Measurements from ENCODE around the gene NPPC. TPM values are rescaled to one million over a fixed set of nuclear protein-coding genes. Genes with fewer than 3 reads are reported as not detected.

Gene NPPC
- total RNA-seq, result 5.7 TPM

- Histone ChIP-seq H3K4me3 (ENCODE audit: low read length in 3 of 3) (peak within 1 kb of the TSS; percentile 23 to 70 (median 62)), H3K9ac (ENCODE audit: low read depth in 1 of 3, low read length in 3 of 3) (peak within 1 kb of the TSS in 1 of 3 donors; percentile 16), H3K9me3 (ENCODE audit: control insufficient read depth in 3 of 3, low read length in 3 of 3) (no peaks in the 10 kb centered on the region), H3K36me3 (ENCODE audit: control insufficient read depth in 3 of 3, insufficient read depth in 3 of 3, low read length in 3 of 3) (no peaks in the 10 kb centered on the region), H3K4me1 (ENCODE audit: control insufficient read depth in 3 of 3, insufficient read depth in 3 of 3, low read length in 3 of 3) (peaks cover 27 to 32% (median 31%) of the 10 kb centered on the region in 3 donors), H3K27me3 (ENCODE audit: control insufficient read depth in 3 of 3, insufficient read depth in 3 of 3, low read length in 3 of 3) (peaks cover 64 to 88% (median 70%) of the 10 kb centered on the region in 3 donors), H3K27ac (ENCODE audit: low read depth, low read length) (no peak within 1 kb of the TSS)
Observed at GRCh38 chr2:231926180-231926741, at the start of gene NPPC. Gene NPPC (minus strand): TSS chr2:231926396. CDS start chr2:231926249, 147 bp downstream.

- no peaks in the 10 kb centered on the region for H3K27me3 ChIP-seq (ENCODE audit: control insufficient read depth in 3 of 3, insufficient read depth in 3 of 3, low read length in 3 of 3)
- H3K27ac ChIP-seq (ENCODE audit: low read depth, low read length), result no peak overlapping the region
- no peaks in the 10 kb centered on the region for H3K36me3 ChIP-seq (ENCODE audit: control insufficient read depth in 3 of 3, insufficient read depth in 3 of 3, low read length in 3 of 3)
- no peak overlapping the region for H3K9ac ChIP-seq (ENCODE audit: low read depth in 1 of 3, low read length in 3 of 3)
- H3K9me3 ChIP-seq (ENCODE audit: control insufficient read depth in 3 of 3, low read length in 3 of 3), result no peaks in the 10 kb centered on the region
- no peaks in the 10 kb centered on the region for H3K4me1 ChIP-seq (ENCODE audit: control insufficient read depth in 3 of 3, insufficient read depth in 3 of 3, low read length in 3 of 3)
- no peak overlapping the region for H3K4me3 ChIP-seq (ENCODE audit: low read length in 3 of 3)
Observed at GRCh38 chr2:231975001-231975400, 48.8 kb upstream of the NPPC start.

- Histone ChIP-seq H3K36me3 (ENCODE audit: control insufficient read depth in 3 of 3, insufficient read depth in 3 of 3, low read length in 3 of 3) (no peaks in the 10 kb centered on the region), H3K9me3 (ENCODE audit: control insufficient read depth in 3 of 3, low read length in 3 of 3) (no peaks in the 10 kb centered on the region), H3K4me3 (ENCODE audit: low read length in 3 of 3) (no peak overlapping the region), H3K9ac (ENCODE audit: low read depth in 1 of 3, low read length in 3 of 3) (no peak overlapping the region), H3K4me1 (ENCODE audit: control insufficient read depth in 3 of 3, insufficient read depth in 3 of 3, low read length in 3 of 3) (no peaks in the 10 kb centered on the region), H3K27ac (ENCODE audit: low read depth, low read length) (no peak overlapping the region), H3K27me3 (ENCODE audit: control insufficient read depth in 3 of 3, insufficient read depth in 3 of 3, low read length in 3 of 3) (no peaks in the 10 kb centered on the region)
Observed at GRCh38 chr2:231970461-231970860, 44.3 kb upstream of the NPPC start.

GRCh38 chr2:231968820-231969219 is 42.6 kb upstream of the NPPC start:
- peaks cover 0 to under 1% (median 0%) of the 10 kb centered on the region in 3 donors for H3K4me1 ChIP-seq (ENCODE audit: control insufficient read depth in 3 of 3, insufficient read depth in 3 of 3, low read length in 3 of 3)
- H3K9me3 ChIP-seq (ENCODE audit: control insufficient read depth in 3 of 3, low read length in 3 of 3), result no peaks in the 10 kb centered on the region
- H3K27ac ChIP-seq (ENCODE audit: low read depth, low read length), result no peak overlapping the region
- no peaks in the 10 kb centered on the region for H3K27me3 ChIP-seq (ENCODE audit: control insufficient read depth in 3 of 3, insufficient read depth in 3 of 3, low read length in 3 of 3)
- no peaks in the 10 kb centered on the region for H3K36me3 ChIP-seq (ENCODE audit: control insufficient read depth in 3 of 3, insufficient read depth in 3 of 3, low read length in 3 of 3)
- H3K4me3 ChIP-seq (ENCODE audit: low read length in 3 of 3), result no peak overlapping the region
- H3K9ac ChIP-seq (ENCODE audit: low read depth in 1 of 3, low read length in 3 of 3), result no peak overlapping the region

- H3K4me3 ChIP-seq (ENCODE audit: low read length in 3 of 3), result no peak overlapping the region
- no peaks in the 10 kb centered on the region for H3K27me3 ChIP-seq (ENCODE audit: control insufficient read depth in 3 of 3, insufficient read depth in 3 of 3, low read length in 3 of 3)
- no peak overlapping the region for H3K9ac ChIP-seq (ENCODE audit: low read depth in 1 of 3, low read length in 3 of 3)
- H3K4me1 ChIP-seq (ENCODE audit: control insufficient read depth in 3 of 3, insufficient read depth in 3 of 3, low read length in 3 of 3), result peaks cover 0 to 5% (median 5%) of the 10 kb centered on the region in 3 donors
- H3K9me3 ChIP-seq (ENCODE audit: control insufficient read depth in 3 of 3, low read length in 3 of 3), result no peaks in the 10 kb centered on the region
- H3K36me3 ChIP-seq (ENCODE audit: control insufficient read depth in 3 of 3, insufficient read depth in 3 of 3, low read length in 3 of 3), result no peaks in the 10 kb centered on the region
- no peak overlapping the region for H3K27ac ChIP-seq (ENCODE audit: low read depth, low read length)
Observed at GRCh38 chr2:231966886-231967285, 40.7 kb upstream of the NPPC start.

GRCh38 chr2:231965102-231965501 is 38.9 kb upstream of the NPPC start:
- no peak overlapping the region for H3K9ac ChIP-seq (ENCODE audit: low read depth in 1 of 3, low read length in 3 of 3)
- H3K4me1 ChIP-seq (ENCODE audit: control insufficient read depth in 3 of 3, insufficient read depth in 3 of 3, low read length in 3 of 3), result peaks cover 6 to 11% (median 10%) of the 10 kb centered on the region in 3 donors
- no peak overlapping the region for H3K4me3 ChIP-seq (ENCODE audit: low read length in 3 of 3)
- H3K9me3 ChIP-seq (ENCODE audit: control insufficient read depth in 3 of 3, low read length in 3 of 3), result no peaks in the 10 kb centered on the region
- H3K27me3 ChIP-seq (ENCODE audit: control insufficient read depth in 3 of 3, insufficient read depth in 3 of 3, low read length in 3 of 3), result no peaks in the 10 kb centered on the region
- no peaks in the 10 kb centered on the region for H3K36me3 ChIP-seq (ENCODE audit: control insufficient read depth in 3 of 3, insufficient read depth in 3 of 3, low read length in 3 of 3)
- no peak overlapping the region for H3K27ac ChIP-seq (ENCODE audit: low read depth, low read length)

- Histone ChIP-seq H3K9me3 (ENCODE audit: control insufficient read depth in 3 of 3, low read length in 3 of 3) (no peaks in the 10 kb centered on the region), H3K9ac (ENCODE audit: low read depth in 1 of 3, low read length in 3 of 3) (peak within 1 kb of the TSS; percentile 87 to 96 (median 94)), H3K4me1 (ENCODE audit: control insufficient read depth in 3 of 3, insufficient read depth in 3 of 3, low read length in 3 of 3) (peaks cover 6 to 11% (median 10%) of the 10 kb centered on the region in 3 donors), H3K27ac (ENCODE audit: low read depth, low read length) (peak within 1 kb of the TSS; percentile 49), H3K27me3 (ENCODE audit: control insufficient read depth in 3 of 3, insufficient read depth in 3 of 3, low read length in 3 of 3) (no peaks in the 10 kb centered on the region), H3K36me3 (ENCODE audit: control insufficient read depth in 3 of 3, insufficient read depth in 3 of 3, low read length in 3 of 3) (no peaks in the 10 kb centered on the region), H3K4me3 (ENCODE audit: low read length in 3 of 3) (peak within 1 kb of the TSS; percentile 83 to 97 (median 97))
Observed at GRCh38 chr2:231961349-231962166, 35.4 kb upstream of the NPPC start, which contains the start of gene DIS3L2. Gene DIS3L2 (plus strand): TSS chr2:231961713. CDS start chr2:232014928, 53,215 bp downstream.

- Histone ChIP-seq H3K27me3 (ENCODE audit: control insufficient read depth in 3 of 3, insufficient read depth in 3 of 3, low read length in 3 of 3) (no peaks in the 10 kb centered on the region), H3K36me3 (ENCODE audit: control insufficient read depth in 3 of 3, insufficient read depth in 3 of 3, low read length in 3 of 3) (no peaks in the 10 kb centered on the region), H3K4me1 (ENCODE audit: control insufficient read depth in 3 of 3, insufficient read depth in 3 of 3, low read length in 3 of 3) (peaks cover 6 to 11% (median 10%) of the 10 kb centered on the region in 3 donors), H3K4me3 (ENCODE audit: low read length in 3 of 3) (peak overlapping the region; percentile 83 to 97 (median 97)), H3K9me3 (ENCODE audit: control insufficient read depth in 3 of 3, low read length in 3 of 3) (no peaks in the 10 kb centered on the region), H3K27ac (ENCODE audit: low read depth, low read length) (peak overlapping the region; percentile 49), H3K9ac (ENCODE audit: low read depth in 1 of 3, low read length in 3 of 3) (peak overlapping the region; percentile 87 to 96 (median 94))
Observed at GRCh38 chr2:231960810-231961348, 34.7 kb upstream of the NPPC start.

GRCh38 chr2:231957913-231958763 is 31.9 kb upstream of the NPPC start:
- H3K36me3 ChIP-seq (ENCODE audit: control insufficient read depth in 3 of 3, insufficient read depth in 3 of 3, low read length in 3 of 3), result no peaks in the 10 kb centered on the region
- H3K9me3 ChIP-seq (ENCODE audit: control insufficient read depth in 3 of 3, low read length in 3 of 3), result no peaks in the 10 kb centered on the region
- H3K27ac ChIP-seq (ENCODE audit: low read depth, low read length), result no peak overlapping the region
- H3K4me3 ChIP-seq (ENCODE audit: low read length in 3 of 3), result no peak overlapping the region
- no peak overlapping the region for H3K9ac ChIP-seq (ENCODE audit: low read depth in 1 of 3, low read length in 3 of 3)
- peaks cover 6 to 10% (median 9%) of the 10 kb centered on the region in 3 donors for H3K4me1 ChIP-seq (ENCODE audit: control insufficient read depth in 3 of 3, insufficient read depth in 3 of 3, low read length in 3 of 3)
- H3K27me3 ChIP-seq (ENCODE audit: control insufficient read depth in 3 of 3, insufficient read depth in 3 of 3, low read length in 3 of 3), result no peaks in the 10 kb centered on the region

Measured in skeletal muscle tissue (tissue), 4 donors.